GM19324 (cell line): Measurements from ENCODE around the gene BANP.

ENCODE experiments used
- ATAC-seq: cut with Tn5 transposase; IDR thresholded peaks from one replicate; pipeline ENCODE4 v1.9.1; 2021; ENCODE audit warnings: mild to moderate bottlenecking, moderate library complexity; ENCODE audit not compliant: unreplicated experiment, low FRiP score

BANP gene

GRCh38 chr16:88061346-88062110 lies 110.3 kb downstream of the BANP start:
- ATAC-seq, result no peak

GRCh38 chr16:88062341-88063210 lies 111.3 kb downstream of the BANP start:
- ATAC-seq, result no peak

GRCh38 chr16:88063211-88063773 lies 112.1 kb downstream of the BANP start:
- ATAC-seq, result no peak

GRCh38 chr16:88064011-88064888 lies 113.0 kb downstream of the BANP start:
- ATAC-seq, result no peak

GRCh38 chr16:88064889-88065746 lies 113.9 kb downstream of the BANP start:
- ATAC-seq, result no peak

GRCh38 chr16:88065747-88066142 lies 114.5 kb downstream of the BANP start:
- ATAC-seq, result no peak

GRCh38 chr16:88066234-88066633 lies 115.0 kb downstream of the BANP start:
- ATAC-seq, result no peak

GRCh38 chr16:88066680-88067529 lies 115.7 kb downstream of the BANP start:
- no peak for ATAC-seq

GRCh38 chr16:88067530-88068411 lies 116.5 kb downstream of the BANP start:
- no peak for ATAC-seq

GRCh38 chr16:88068476-88069396 lies 117.5 kb downstream of the BANP start:
- no peak for ATAC-seq

GRCh38 chr16:88069397-88070168 lies 118.3 kb downstream of the BANP start:
- ATAC-seq, result peak; percentile 81

- ATAC-seq, result no peak
These were observed 119.1 kb downstream of the BANP start for GRCh38 chr16:88070341-88070740.

- no peak for ATAC-seq
These were observed 119.9 kb downstream of the BANP start for GRCh38 chr16:88070989-88071625.

GRCh38 chr16:88071908-88072307 lies 120.7 kb downstream of the BANP start:
- ATAC-seq, result no peak

- ATAC-seq, result no peak
These were observed 121.4 kb downstream of the BANP start for GRCh38 chr16:88072571-88073001.
